ENCODE results near the gene ABCB4. TPM values are rescaled to one million over a fixed set of nuclear protein-coding genes. Genes with fewer than 3 reads are reported as not detected.

The ABCB4 gene
- total RNA-seq, 1 donor from 2014 or later, result 0.48 TPM

DNA sequence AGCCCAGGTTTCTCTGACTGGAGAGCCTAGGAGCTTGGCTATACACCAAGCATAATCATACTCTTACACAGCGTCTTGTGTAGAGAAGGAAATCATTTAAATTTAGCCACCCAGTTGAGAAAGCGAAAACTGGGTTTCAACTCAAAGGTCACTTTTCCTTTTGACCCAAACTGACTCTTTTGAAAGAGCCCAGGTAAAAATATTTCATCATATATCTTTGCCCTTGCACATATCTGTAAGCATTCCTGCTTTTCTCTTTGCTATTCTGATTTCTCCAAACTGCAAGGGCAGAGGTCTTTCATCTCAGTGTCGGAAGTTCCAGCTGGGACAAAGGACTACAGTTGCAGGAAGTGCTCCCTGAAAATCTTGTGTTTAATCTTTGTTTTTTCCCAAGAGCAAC, 22.0 kb upstream of the ABCB4 start:
- H3K4me3 Mint-ChIP-seq (ENCODE audit: unreplicated experiment), result no peak overlapping the region
- H3K4me2 ChIP-seq (ENCODE audit: low read length), result no peak overlapping the region
- no peaks in the 10 kb centered on the region for H3K9me3 Mint-ChIP-seq (ENCODE audit: unreplicated experiment)
- no peak overlapping the region for H3K9ac ChIP-seq (ENCODE audit: low read length)
- no peaks in the 10 kb centered on the region for H3K4me1 Mint-ChIP-seq (ENCODE audit: low read depth, unreplicated experiment)
- peaks cover 7% of the 10 kb centered on the region for H3K27me3 Mint-ChIP-seq (ENCODE audit: low read depth, unreplicated experiment)
- H3K36me3 ChIP-seq (ENCODE audit: insufficient read depth, low read length), result no peaks in the 10 kb centered on the region
- TF ChIP-seq EZH2 (IDR thresholded peaks at IDR 0.05; ENCODE audit: insufficient read depth, low read length), result no peak
- TF ChIP-seq, protein P1, sequence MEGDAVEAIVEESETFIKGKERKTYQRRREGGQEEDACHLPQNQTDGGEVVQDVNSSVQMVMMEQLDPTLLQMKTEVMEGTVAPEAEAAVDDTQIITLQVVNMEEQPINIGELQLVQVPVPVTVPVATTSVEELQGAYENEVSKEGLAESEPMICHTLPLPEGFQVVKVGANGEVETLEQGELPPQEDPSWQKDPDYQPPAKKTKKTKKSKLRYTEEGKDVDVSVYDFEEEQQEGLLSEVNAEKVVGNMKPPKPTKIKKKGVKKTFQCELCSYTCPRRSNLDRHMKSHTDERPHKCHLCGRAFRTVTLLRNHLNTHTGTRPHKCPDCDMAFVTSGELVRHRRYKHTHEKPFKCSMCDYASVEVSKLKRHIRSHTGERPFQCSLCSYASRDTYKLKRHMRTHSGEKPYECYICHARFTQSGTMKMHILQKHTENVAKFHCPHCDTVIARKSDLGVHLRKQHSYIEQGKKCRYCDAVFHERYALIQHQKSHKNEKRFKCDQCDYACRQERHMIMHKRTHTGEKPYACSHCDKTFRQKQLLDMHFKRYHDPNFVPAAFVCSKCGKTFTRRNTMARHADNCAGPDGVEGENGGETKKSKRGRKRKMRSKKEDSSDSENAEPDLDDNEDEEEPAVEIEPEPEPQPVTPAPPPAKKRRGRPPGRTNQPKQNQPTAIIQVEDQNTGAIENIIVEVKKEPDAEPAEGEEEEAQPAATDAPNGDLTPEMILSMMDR (IDR thresholded peaks at IDR 0.05; ENCODE audit: insufficient read depth, low read depth, low read length), result no peak
- DNase-seq (ENCODE audit: low read depth), result no peak
- no peak for FAIRE-seq
- no peak overlapping the region for H2AFZ ChIP-seq (ENCODE audit: low read depth, low read length)
- no peak overlapping the region for H3K27ac ChIP-seq (ENCODE audit: low read depth, low read length)
- no peaks in the 10 kb centered on the region for H3K27me3 ChIP-seq (ENCODE audit: insufficient read depth, low read length)
- no peaks in the 10 kb centered on the region for H3K36me3 Mint-ChIP-seq (ENCODE audit: low read depth, unreplicated experiment)
- no peaks in the 10 kb centered on the region for H3K79me2 ChIP-seq (ENCODE audit: insufficient read depth, low read length)
- no peak overlapping the region for H3K4me3 ChIP-seq (ENCODE audit: insufficient read depth, low read depth, low read length)
- no peaks in the 10 kb centered on the region for H3K4me1 ChIP-seq (ENCODE audit: insufficient read depth, low read length)
- no peaks in the 10 kb centered on the region for H3K9me3 ChIP-seq (ENCODE audit: insufficient read depth, low read depth, low read length)
- H4K20me1 ChIP-seq (ENCODE audit: insufficient read depth, low read length), result no peaks in the 10 kb centered on the region
- no peak overlapping the region for H3K27ac Mint-ChIP-seq (ENCODE audit: unreplicated experiment)

- no peak overlapping the region for H2AFZ ChIP-seq (ENCODE audit: low read depth, low read length)
- H3K27me3 ChIP-seq (ENCODE audit: insufficient read depth, low read length), result no peaks in the 10 kb centered on the region
- no peak overlapping the region for H3K27ac ChIP-seq (ENCODE audit: low read depth, low read length)
- Mint-ChIP-seq H3K4me3 (ENCODE audit: unreplicated experiment) (no peak overlapping the region), H3K27me3 (ENCODE audit: low read depth, unreplicated experiment) (peaks cover 7% of the 10 kb centered on the region), H3K36me3 (ENCODE audit: low read depth, unreplicated experiment) (no peaks in the 10 kb centered on the region), H3K9me3 (ENCODE audit: unreplicated experiment) (no peaks in the 10 kb centered on the region), H3K4me1 (ENCODE audit: low read depth, unreplicated experiment) (no peaks in the 10 kb centered on the region), H3K27ac (ENCODE audit: unreplicated experiment) (no peak overlapping the region)
- no peak for DNase-seq (ENCODE audit: low read depth)
- FAIRE-seq, result no peak
- H3K9me3 ChIP-seq (ENCODE audit: insufficient read depth, low read depth, low read length), result no peaks in the 10 kb centered on the region
- no peak overlapping the region for H3K4me2 ChIP-seq (ENCODE audit: low read length)
- H3K4me3 ChIP-seq (ENCODE audit: insufficient read depth, low read depth, low read length), result no peak overlapping the region
- TF ChIP-seq, protein P1 (IDR thresholded peaks at IDR 0.05; ENCODE audit: insufficient read depth, low read depth, low read length), result no peak
- no peak for TF ChIP-seq EZH2 (IDR thresholded peaks at IDR 0.05; ENCODE audit: insufficient read depth, low read length)
- H4K20me1 ChIP-seq (ENCODE audit: insufficient read depth, low read length), result no peaks in the 10 kb centered on the region
- no peak overlapping the region for H3K9ac ChIP-seq (ENCODE audit: low read length)
- H3K4me1 ChIP-seq (ENCODE audit: insufficient read depth, low read length), result no peaks in the 10 kb centered on the region
- no peaks in the 10 kb centered on the region for H3K36me3 ChIP-seq (ENCODE audit: insufficient read depth, low read length)
- H3K79me2 ChIP-seq (ENCODE audit: insufficient read depth, low read length), result no peaks in the 10 kb centered on the region
Measured at GRCh38 chr7:87495366-87495765, 19.9 kb upstream of the ABCB4 start.

DNA sequence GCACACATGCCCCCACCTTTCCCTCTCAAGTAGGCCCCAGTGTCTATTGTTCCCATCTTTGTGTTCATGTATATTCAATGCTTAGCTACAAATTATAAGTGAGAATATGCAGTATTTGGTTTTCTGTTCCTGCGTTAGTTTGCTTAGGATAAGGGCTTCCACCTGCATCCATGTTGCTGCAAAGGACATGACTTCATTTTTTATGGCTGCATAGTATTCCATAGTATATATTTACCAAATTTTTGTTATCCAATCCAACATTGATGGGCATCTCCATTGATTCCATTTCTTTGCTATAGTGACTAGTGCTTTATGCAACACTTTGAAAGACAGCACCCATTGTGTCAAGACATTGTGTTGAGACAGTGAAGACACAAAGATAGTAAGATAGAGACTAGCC, 19.0 kb upstream of the ABCB4 start:
- H3K9me3 Mint-ChIP-seq (ENCODE audit: unreplicated experiment), result no peaks in the 10 kb centered on the region
- H3K9me3 ChIP-seq (ENCODE audit: insufficient read depth, low read depth, low read length), result no peaks in the 10 kb centered on the region
- H4K20me1 ChIP-seq (ENCODE audit: insufficient read depth, low read length), result no peaks in the 10 kb centered on the region
- no peak overlapping the region for H3K9ac ChIP-seq (ENCODE audit: low read length)
- no peaks in the 10 kb centered on the region for H3K4me1 Mint-ChIP-seq (ENCODE audit: low read depth, unreplicated experiment)
- H3K27ac ChIP-seq (ENCODE audit: low read depth, low read length), result no peak overlapping the region
- H3K27me3 ChIP-seq (ENCODE audit: insufficient read depth, low read length), result no peaks in the 10 kb centered on the region
- no peak for TF ChIP-seq EZH2 (IDR thresholded peaks at IDR 0.05; ENCODE audit: insufficient read depth, low read length)
- TF ChIP-seq, protein P1 (IDR thresholded peaks at IDR 0.05; ENCODE audit: insufficient read depth, low read depth, low read length), result no peak
- H3K79me2 ChIP-seq (ENCODE audit: insufficient read depth, low read length), result no peaks in the 10 kb centered on the region
- no peak for FAIRE-seq
- no peak overlapping the region for H3K27ac Mint-ChIP-seq (ENCODE audit: unreplicated experiment)
- no peaks in the 10 kb centered on the region for H3K4me1 ChIP-seq (ENCODE audit: insufficient read depth, low read length)
- peaks cover 3% of the 10 kb centered on the region for H3K27me3 Mint-ChIP-seq (ENCODE audit: low read depth, unreplicated experiment)
- no peak overlapping the region for H3K4me3 Mint-ChIP-seq (ENCODE audit: unreplicated experiment)
- DNase-seq (ENCODE audit: low read depth), result no peak
- no peaks in the 10 kb centered on the region for H3K36me3 ChIP-seq (ENCODE audit: insufficient read depth, low read length)
- H3K4me3 ChIP-seq (ENCODE audit: insufficient read depth, low read depth, low read length), result no peak overlapping the region
- H3K4me2 ChIP-seq (ENCODE audit: low read length), result no peak overlapping the region
- no peak overlapping the region for H2AFZ ChIP-seq (ENCODE audit: low read depth, low read length)
- no peaks in the 10 kb centered on the region for H3K36me3 Mint-ChIP-seq (ENCODE audit: low read depth, unreplicated experiment)
